NCI-H1417 treated with DMSO at 0.1 percent for 48 hours (cell line): ENCODE results near the gene CATSPER4.
A peak's percentile ranks its signal among the peaks of the same experiment; 100 is the strongest.
"Not testable (repeated sequence)": the region's sequence is repeated elsewhere in the genome, so short reads cannot be mapped to it uniquely, and the experiment has no call there.

Experiments used
- DNase-seq: peaks from one replicate; lab custom pipeline; 2025; lab: John Stamatoyannopoulos, UW

Gene CATSPER4

GRCh38 chr1:26195805-26196204 lies 5.4 kb downstream of the CATSPER4 start:
- no peak for DNase-seq

- no peak for DNase-seq
Observed at GRCh38 chr1:26197301-26197700, 6.9 kb downstream of the CATSPER4 start.

- DNase-seq: no peak
Observed at GRCh38 chr1:26197813-26198212, 7.4 kb downstream of the CATSPER4 start.

GRCh38 chr1:26200413-26200812 lies 10.0 kb downstream of the CATSPER4 start:
- DNase-seq: no peak

GRCh38 chr1:26203642-26204318 lies 13.4 kb downstream of the CATSPER4 start:
- no peak for DNase-seq

GRCh38 chr1:26210147-26210870 lies 19.9 kb downstream of the CATSPER4 start:
- DNase-seq: no peak

- no peak for DNase-seq
Observed at GRCh38 chr1:26212726-26213125, 22.3 kb downstream of the CATSPER4 start.

GRCh38 chr1:26213335-26213905 lies 23.0 kb downstream of the CATSPER4 start:
- no peak for DNase-seq

GRCh38 chr1:26215246-26215645 lies 24.8 kb downstream of the CATSPER4 start:
- DNase-seq: no peak

- DNase-seq: no peak
Observed at GRCh38 chr1:26218906-26219494, 28.6 kb downstream of the CATSPER4 start.

GRCh38 chr1:26220199-26220912 lies 30.0 kb downstream of the CATSPER4 start:
- DNase-seq: no peak

GRCh38 chr1:26221094-26221493 lies 30.7 kb downstream of the CATSPER4 start:
- DNase-seq: no peak

- DNase-seq: no peak
Observed at GRCh38 chr1:26224606-26225005, 34.2 kb downstream of the CATSPER4 start.

- no peak for DNase-seq
Observed at GRCh38 chr1:26225033-26225831, 34.8 kb downstream of the CATSPER4 start.

- not testable (repeated sequence) for DNase-seq
Observed at GRCh38 chr1:26230682-26231081, 40.3 kb downstream of the CATSPER4 start.

- DNase-seq: peak; percentile 92
Observed at GRCh38 chr1:26233903-26234643, 43.7 kb downstream of the CATSPER4 start, which contains the start of gene CEP85. Gene CEP85, plus strand, starts transcription at chr1:26234200. Its CDS starts 5,584 bp downstream, at chr1:26239784.

GRCh38 chr1:26234644-26235370 lies 44.4 kb downstream of the CATSPER4 start:
- no peak for DNase-seq

- no peak for DNase-seq
Observed at GRCh38 chr1:26237230-26237966, 47.0 kb downstream of the CATSPER4 start.

GRCh38 chr1:26239936-26240335 lies 49.5 kb downstream of the CATSPER4 start:
- no peak for DNase-seq
